Upper lobe of left lung (tissue), 6 donors: Measurements from ENCODE around the gene PCBP3. TPM values are rescaled to one million over a fixed set of nuclear protein-coding genes. Genes with fewer than 3 reads are reported as not detected.

Source experiments
- ATAC-seq, 2 donors: fragments of 200-7000 bp; cut with Tn5 transposase; one replicate each; pipeline ENCODE4 v1.9.1; 2022; ENCODE audit warnings: mild to moderate bottlenecking in 2 of 2, moderate library complexity in 2 of 2; ENCODE audit not compliant: low FRiP score in 2 of 2
- DNase-seq, 2 donors: peaks; one replicate each; pipeline ENCODE4 v3.0.0-alpha.2; 2019 to 2020
- H3K27ac ChIP-seq, 4 donors: fragments of 200-600 bp; sonication (generic); one replicate each; pipeline ENCODE4 v1.5.1; 2016 to 2019
- H3K27me3 ChIP-seq, 4 donors: fragments of 200-600 bp; sonication (generic); one replicate each; pipeline ENCODE4 v1.5.1; 2017 to 2019
- H3K36me3 ChIP-seq, 4 donors: fragments of 200-600 bp; sonication (generic); one replicate each; pipeline ENCODE4 v1.5.1; 2016 to 2019
- H3K4me1 ChIP-seq, 4 donors: fragments of 200-600 bp; sonication (generic); one replicate each; pipeline ENCODE4 v1.5.1; 2018 to 2019
- H3K4me3 ChIP-seq, 4 donors: fragments of 200-600 bp; sonication (generic); one replicate each; pipeline ENCODE4 v1.5.1; 2017 to 2019; ENCODE audit warnings: mild to moderate bottlenecking in 2 of 4, moderate library complexity in 1 of 4
- H3K9me3 ChIP-seq, 4 donors: fragments of 200-600 bp; sonication (generic); one replicate each; pipeline ENCODE4 v1.5.1; 2018 to 2019
- EP300 ChIP-seq, 4 donors: sonication (generic); formaldehyde crosslinking; IDR thresholded peaks; one replicate each; pipeline ENCODE4 v1.5.1; 2017; ENCODE audit warnings: antibody characterized with exemption in 4 of 4, control low read depth in 2 of 4
- POLR2A ChIP-seq, 4 donors: fragments of 450-650 bp; IDR thresholded peaks; one replicate each; pipeline ENCODE4 v1.5.1; 2016 to 2017; ENCODE audit warnings: antibody characterized with exemption in 4 of 4, mild to moderate bottlenecking in 2 of 4
- POLR2AphosphoS5 ChIP-seq, 2 donors: sonication (generic); formaldehyde crosslinking; IDR thresholded peaks; one replicate each; pipeline ENCODE4 v1.5.1; 2017; ENCODE audit warnings: antibody characterized with exemption in 2 of 2
- WGBS, 2 donors: methylation state at CpG; one replicate each; pipeline ENCODE4 v1.1.5; 2017 to 2018; 5-methylcytosine and 5-hydroxymethylcytosine counted together
- total RNA-seq, 6 donors: library from RNA; depleted of rRNA in 4 of 6; stranded (reverse); fragments of >200 nt in 4 of 6; gene quantifications; one replicate each; pipeline versions ENCODE4 v1.1.0 to v1.2.1, GENCODE V29; 2016 to 2021
- TF ChIP-seq, protein P1 (sequence below), 6 experiments: fragments of 450-650 bp in 4 of 6; fragments of 200-600 bp in 2 of 6; sonication (generic) in 2 of 6; IDR thresholded peaks; one replicate each; pipeline ENCODE4 v1.5.1; 2016 to 2019; ENCODE audit warnings: antibody characterized with exemption in 6 of 6
- donor health status: DM: no; HTN: no; CAD: no; lungs with moderate emphysema.
- donor health status: DM: no; HTN: yes; CAD: no; lungs with severe emphysema.

PCBP3 gene
- total RNA-seq, 6 donors from 2014 or later, result 0.78 to 10.5 (median 3.3) TPM

DNA sequence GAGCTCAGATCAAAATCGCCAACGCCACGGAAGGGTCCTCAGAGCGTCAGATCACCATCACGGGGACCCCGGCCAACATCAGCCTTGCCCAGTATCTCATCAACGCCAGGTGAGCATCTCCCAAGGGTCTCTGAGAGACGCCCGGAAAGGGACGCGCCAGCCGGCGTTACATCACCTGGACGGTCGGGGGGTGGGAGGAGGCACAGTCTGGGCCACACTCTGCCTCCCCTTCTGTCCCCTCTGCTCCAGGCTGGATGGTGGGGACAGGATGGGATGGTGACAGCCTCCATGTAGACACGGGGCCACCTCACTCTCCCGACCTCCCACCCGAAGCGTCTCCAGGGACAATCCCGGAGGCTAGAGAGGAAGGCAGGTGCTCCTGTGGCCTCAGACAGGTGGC is 296.6 kb downstream of the PCBP3 start:
- TF ChIP-seq POLR2AphosphoS5 (IDR thresholded peaks at IDR 0.05) (no peak), EP300 (IDR thresholded peaks at IDR 0.05) (no peak), POLR2A (IDR thresholded peaks at IDR 0.05) (no peak)
- TF ChIP-seq, protein P1, sequence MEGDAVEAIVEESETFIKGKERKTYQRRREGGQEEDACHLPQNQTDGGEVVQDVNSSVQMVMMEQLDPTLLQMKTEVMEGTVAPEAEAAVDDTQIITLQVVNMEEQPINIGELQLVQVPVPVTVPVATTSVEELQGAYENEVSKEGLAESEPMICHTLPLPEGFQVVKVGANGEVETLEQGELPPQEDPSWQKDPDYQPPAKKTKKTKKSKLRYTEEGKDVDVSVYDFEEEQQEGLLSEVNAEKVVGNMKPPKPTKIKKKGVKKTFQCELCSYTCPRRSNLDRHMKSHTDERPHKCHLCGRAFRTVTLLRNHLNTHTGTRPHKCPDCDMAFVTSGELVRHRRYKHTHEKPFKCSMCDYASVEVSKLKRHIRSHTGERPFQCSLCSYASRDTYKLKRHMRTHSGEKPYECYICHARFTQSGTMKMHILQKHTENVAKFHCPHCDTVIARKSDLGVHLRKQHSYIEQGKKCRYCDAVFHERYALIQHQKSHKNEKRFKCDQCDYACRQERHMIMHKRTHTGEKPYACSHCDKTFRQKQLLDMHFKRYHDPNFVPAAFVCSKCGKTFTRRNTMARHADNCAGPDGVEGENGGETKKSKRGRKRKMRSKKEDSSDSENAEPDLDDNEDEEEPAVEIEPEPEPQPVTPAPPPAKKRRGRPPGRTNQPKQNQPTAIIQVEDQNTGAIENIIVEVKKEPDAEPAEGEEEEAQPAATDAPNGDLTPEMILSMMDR (IDR thresholded peaks at IDR 0.05), result no peak
- H3K4me3 ChIP-seq, result no peak overlapping the region
- no peaks in the 10 kb centered on the region for H3K4me1 ChIP-seq
- H3K9me3 ChIP-seq, result peaks cover 0 to 13% (median 7%) of the 10 kb centered on the region in 4 donors
- no peak overlapping the region for H3K27ac ChIP-seq
- no peaks in the 10 kb centered on the region for H3K27me3 ChIP-seq
- WGBS, 2 donors, result 92 to 96% methylated on average over 11 to 20 of the region's 20 CpGs
- ATAC-seq (no peak), DNase-seq (peak in 1 of 2 donors; percentile 30)
- no peaks in the 10 kb centered on the region for H3K36me3 ChIP-seq

DNA sequence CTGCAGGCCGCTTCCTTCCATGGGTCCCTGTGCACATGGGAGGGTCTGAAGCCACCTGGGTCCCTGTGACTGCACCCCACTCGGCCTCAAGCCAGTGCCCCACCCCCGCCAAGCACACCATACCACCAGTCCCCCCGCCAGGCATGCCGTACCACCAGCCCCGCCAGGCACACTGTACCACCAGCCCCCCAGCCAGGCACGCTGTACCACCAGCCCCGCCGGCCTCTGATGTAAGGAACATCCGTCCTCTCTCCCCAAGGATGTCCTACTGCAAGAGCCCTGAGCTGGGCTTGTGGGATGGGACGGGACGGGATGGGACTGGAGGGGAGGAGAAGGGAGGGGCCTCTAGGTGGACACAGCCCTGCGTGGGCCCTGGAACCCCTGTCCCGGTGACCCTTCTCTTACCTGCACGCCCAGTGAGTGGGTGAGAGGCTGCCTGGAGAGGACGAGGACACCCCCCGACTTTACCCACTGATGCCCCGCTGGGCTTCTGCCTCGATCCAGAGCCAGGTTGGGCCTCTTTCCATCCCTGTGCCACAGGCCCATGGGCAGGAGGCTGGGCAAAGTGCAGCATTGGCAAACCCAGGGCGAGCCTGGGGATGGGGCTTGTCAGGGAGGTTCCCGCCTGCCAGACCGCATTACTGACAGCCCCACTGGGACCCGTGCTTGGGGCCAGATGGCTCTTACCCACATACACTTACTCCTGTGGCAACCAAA is 297.3 kb downstream of the PCBP3 start:
- ATAC-seq, result no peak
- WGBS, 2 donors, result 81 to 100% methylated on average over 2 to 22 of the region's 23 CpGs

DNA sequence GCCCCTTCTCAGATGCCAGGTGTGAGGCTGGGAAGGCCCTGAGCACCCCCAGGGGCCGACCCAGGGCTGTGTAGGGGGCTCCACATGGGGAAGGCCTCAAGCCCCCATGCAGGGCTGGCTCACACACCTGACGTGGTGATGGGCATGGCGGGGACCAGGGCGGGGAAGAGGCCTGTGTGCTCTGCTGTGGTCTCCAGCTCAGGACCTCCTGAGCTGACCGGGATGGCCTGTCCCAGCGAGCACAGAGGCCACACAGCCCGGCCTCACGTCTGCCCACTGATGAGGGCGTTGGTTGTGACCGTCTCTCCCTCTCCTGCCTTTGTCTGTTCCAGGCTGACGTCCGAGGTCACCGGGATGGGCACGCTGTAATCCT is 297.8 kb downstream of the PCBP3 start:
- no peaks in the 10 kb centered on the region for H3K36me3 ChIP-seq
- H3K4me3 ChIP-seq, result no peak overlapping the region
- peaks cover 0 to 2% (median 0%) of the 10 kb centered on the region in 4 donors for H3K9me3 ChIP-seq
- no peaks in the 10 kb centered on the region for H3K4me1 ChIP-seq
- no peak for ATAC-seq
- H3K27me3 ChIP-seq, result no peaks in the 10 kb centered on the region
- WGBS, 2 donors, result 81 to 83% methylated on average over 11 to 12 of the region's 14 CpGs
- TF ChIP-seq POLR2AphosphoS5 (IDR thresholded peaks at IDR 0.05), result no peak
- TF ChIP-seq, protein P1 (IDR thresholded peaks at IDR 0.05), result no peak
- no peak for TF ChIP-seq POLR2A (IDR thresholded peaks at IDR 0.05)
- TF ChIP-seq EP300 (IDR thresholded peaks at IDR 0.05), result no peak
- no peak overlapping the region for H3K27ac ChIP-seq
- peak in 1 of 2 donors; percentile 50 for DNase-seq

More for the DNA sequence above, 297.3 kb downstream of the PCBP3 start:
- Histone ChIP-seq H3K4me3 (no peak overlapping the region), H3K9me3 (peaks cover 0 to 7% (median 3%) of the 10 kb centered on the region in 4 donors), H3K4me1 (no peaks in the 10 kb centered on the region), H3K27me3 (no peaks in the 10 kb centered on the region), H3K36me3 (no peaks in the 10 kb centered on the region), H3K27ac (no peak overlapping the region)
- no peak for TF ChIP-seq POLR2AphosphoS5 (IDR thresholded peaks at IDR 0.05)
- no peak for TF ChIP-seq POLR2A (IDR thresholded peaks at IDR 0.05)
- TF ChIP-seq EP300 (IDR thresholded peaks at IDR 0.05), result no peak
- TF ChIP-seq, protein P1 (IDR thresholded peaks at IDR 0.05), result no peak
- peak in 1 of 2 donors; percentile 61 for DNase-seq

DNA sequence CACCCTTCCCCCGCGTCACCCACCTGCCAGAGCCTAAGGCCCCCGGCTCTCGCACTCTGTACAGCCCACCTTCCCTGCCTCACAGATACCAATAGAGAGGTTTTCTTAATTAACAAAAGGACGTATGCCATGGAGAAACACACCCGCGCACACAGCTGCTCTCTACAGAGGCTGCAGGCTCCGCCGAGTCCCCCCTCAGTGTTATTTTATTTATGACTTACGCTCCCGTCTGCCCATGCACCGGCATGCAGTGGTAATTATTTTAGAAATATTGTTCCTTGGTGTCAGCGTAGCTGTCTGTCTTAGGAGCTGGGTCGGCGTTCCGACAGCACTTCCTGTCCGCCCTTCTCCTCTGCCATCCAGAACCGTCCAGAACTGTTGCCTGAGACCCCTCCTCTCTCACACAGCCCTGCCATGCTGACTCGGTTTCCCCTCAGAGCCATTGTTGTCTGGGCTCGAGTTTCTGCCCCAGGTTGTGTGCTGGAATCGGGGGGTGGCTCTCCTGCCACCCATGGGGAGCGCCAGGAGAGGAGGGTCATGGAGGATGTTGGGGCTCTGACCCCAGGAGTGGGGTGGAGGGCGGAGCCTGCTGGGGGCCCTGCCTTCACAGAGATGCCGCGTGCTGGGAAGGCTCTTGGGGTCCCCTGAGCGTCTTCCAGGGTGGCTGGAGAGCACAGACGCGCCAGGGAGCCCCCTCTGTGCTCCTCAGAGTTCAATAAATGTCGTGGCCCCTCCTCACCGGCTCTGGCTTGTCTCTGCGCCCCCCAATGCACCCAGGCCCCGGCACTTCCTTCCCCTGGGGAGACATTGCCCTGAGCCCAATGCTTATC is 298.4 kb downstream of the PCBP3 start:
- no peak for ATAC-seq
- DNase-seq, result peak in 1 of 2 donors; percentile 46
- 82 to 87% methylated on average over 28 to 32 of the region's 32 CpGs for WGBS, 2 donors

More for the DNA sequence above, 298.4 kb downstream of the PCBP3 start:
- Histone ChIP-seq H3K36me3 (no peaks in the 10 kb centered on the region), H3K4me3 (no peak overlapping the region), H3K9me3 (no peaks in the 10 kb centered on the region), H3K4me1 (no peaks in the 10 kb centered on the region), H3K27ac (no peak overlapping the region), H3K27me3 (no peaks in the 10 kb centered on the region)
- TF ChIP-seq POLR2AphosphoS5 (IDR thresholded peaks at IDR 0.05) (no peak), POLR2A (IDR thresholded peaks at IDR 0.05) (no peak), EP300 (IDR thresholded peaks at IDR 0.05) (no peak)
- TF ChIP-seq, protein P1 (IDR thresholded peaks at IDR 0.05), result no peak
